Measurements from ENCODE around the gene EIF2B2. TPM values are rescaled to one million over a fixed set of nuclear protein-coding genes. Genes with fewer than 3 reads are reported as not detected.

EIF2B2 gene
- total RNA-seq, 1 experiment from 2014 or later, result 50.5 TPM

DNA sequence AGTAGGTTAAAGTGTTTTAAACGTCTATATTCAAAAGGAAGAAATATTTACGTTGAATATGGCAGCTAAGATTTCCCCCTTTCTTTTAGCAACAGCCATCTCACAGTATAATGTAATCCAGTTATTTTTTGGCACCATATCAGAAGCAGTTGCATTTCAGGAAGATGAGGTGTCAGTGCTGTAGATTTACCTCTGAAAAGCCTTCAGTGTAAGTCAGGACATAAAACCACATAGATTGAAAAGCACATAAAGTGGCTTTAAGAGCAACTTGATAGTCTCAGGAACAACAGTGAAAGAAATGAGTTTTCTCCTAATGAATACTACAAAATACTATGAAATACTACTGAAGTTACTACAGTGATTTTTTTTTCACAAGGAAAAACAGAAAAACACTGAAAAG lies 41.6 kb downstream of the EIF2B2 start (continued):
- TF ChIP-seq TP53 (CRISPR knock-in tag; IDR thresholded peaks at IDR 0.05), result no peak

DNA sequence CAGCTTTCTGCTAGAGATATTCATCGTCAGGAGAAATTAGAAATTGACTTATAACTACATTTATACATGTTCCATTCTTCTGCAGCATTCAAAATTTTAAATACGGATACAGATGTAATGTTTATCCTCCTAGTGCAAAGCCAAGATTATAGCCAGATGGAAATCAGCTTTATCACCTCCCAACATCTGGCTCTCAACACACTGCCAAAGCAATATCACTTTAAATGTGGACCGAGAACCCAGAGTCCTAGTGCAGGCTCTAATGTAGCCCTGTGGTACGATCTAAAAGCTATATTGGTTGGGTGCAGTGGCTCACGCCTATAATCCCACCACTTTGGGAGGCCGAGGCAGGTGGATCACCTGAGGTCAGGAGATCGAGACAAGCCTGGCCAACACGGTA lies 42.0 kb downstream of the EIF2B2 start:
- TF ChIP-seq, protein P1, sequence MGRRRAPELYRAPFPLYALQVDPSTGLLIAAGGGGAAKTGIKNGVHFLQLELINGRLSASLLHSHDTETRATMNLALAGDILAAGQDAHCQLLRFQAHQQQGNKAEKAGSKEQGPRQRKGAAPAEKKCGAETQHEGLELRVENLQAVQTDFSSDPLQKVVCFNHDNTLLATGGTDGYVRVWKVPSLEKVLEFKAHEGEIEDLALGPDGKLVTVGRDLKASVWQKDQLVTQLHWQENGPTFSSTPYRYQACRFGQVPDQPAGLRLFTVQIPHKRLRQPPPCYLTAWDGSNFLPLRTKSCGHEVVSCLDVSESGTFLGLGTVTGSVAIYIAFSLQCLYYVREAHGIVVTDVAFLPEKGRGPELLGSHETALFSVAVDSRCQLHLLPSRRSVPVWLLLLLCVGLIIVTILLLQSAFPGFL (CRISPR knock-in tag; IDR thresholded peaks at IDR 0.05; ENCODE audit: borderline replicate concordance), result no peak
- TF ChIP-seq TCF7 (CRISPR knock-in tag; IDR thresholded peaks at IDR 0.05; ENCODE audit: low read depth) (no peak), OVOL2 (CRISPR knock-in tag; IDR thresholded peaks at IDR 0.05; ENCODE audit: borderline replicate concordance) (no peak), ZNF396 (CRISPR knock-in tag; IDR thresholded peaks at IDR 0.05; ENCODE audit: borderline replicate concordance) (no peak), SP1 (CRISPR knock-in tag; conservative IDR thresholded peaks at IDR 0.05) (no peak), ZNF416 (CRISPR knock-in tag; IDR thresholded peaks at IDR 0.05) (no peak)
- Mint-ChIP-seq H3K36me3 (peaks cover 19% of the 10 kb centered on the region), H3K27ac (no peak overlapping the region), H3K9me3 (no peaks in the 10 kb centered on the region), H3K27me3 (ENCODE audit: low read depth) (no peaks in the 10 kb centered on the region), H3K4me1 (no peaks in the 10 kb centered on the region; the same call in 1 of the 2 replicates), H3K4me3 (no peak overlapping the region)
- CTCF ChIA-PET, result interaction anchor here (0.7 kb wide), 1 partner anchor 184 kb away, joined by 3 read pairs; no protein-coding TSS in a partner anchor
- DNase-seq (ENCODE audit: low spot score) (no peak), ATAC-seq (no peak)
- POLR2A ChIA-PET, result no interaction called here

- CTCF ChIA-PET, result interaction anchor here (1.1 to 1.4 kb wide), 2 partner anchors 101 to 185 kb away, joined by 4 to 5 read pairs; no protein-coding TSS in a partner anchor
- H3K27ac Mint-ChIP-seq, result 0 out of 2 replicates have a peak overlapping the region, but pooled peaks have one; percentile 16
- H3K9me3 Mint-ChIP-seq, result no peaks in the 10 kb centered on the region
- H3K4me1 Mint-ChIP-seq, result peaks cover 4% of the 10 kb centered on the region; the same call in 1 of the 2 replicates
- DNase-seq (ENCODE audit: low spot score), result no peak
- no peak for ATAC-seq
- peaks cover 15% of the 10 kb centered on the region for H3K36me3 Mint-ChIP-seq
- TF ChIP-seq ZNF416 (CRISPR knock-in tag; IDR thresholded peaks at IDR 0.05) (no peak), ATF6 (CRISPR knock-in tag; IDR thresholded peaks at IDR 0.05) (no peak), GTF2I (CRISPR knock-in tag; conservative IDR thresholded peaks at IDR 0.05) (no peak), ARID4B (CRISPR knock-in tag; IDR thresholded peaks at IDR 0.05; ENCODE audit: borderline replicate concordance) (no peak), NR1H2 (CRISPR knock-in tag; IDR thresholded peaks at IDR 0.05) (no peak)
- POLR2A ChIA-PET, result interaction anchor here (0.7 kb wide), 1 partner anchor 443 kb away, joined by 4 read pairs; no protein-coding TSS in a partner anchor
- H3K27me3 Mint-ChIP-seq (ENCODE audit: low read depth), result no peaks in the 10 kb centered on the region
- no peak overlapping the region for H3K4me3 Mint-ChIP-seq
These were observed 43.6 kb downstream of the EIF2B2 start for GRCh38 chr14:75046275-75046674.

GRCh38 chr14:75046899-75047298 lies 44.2 kb downstream of the EIF2B2 start:
- ATAC-seq, result no peak
- peaks cover 8% of the 10 kb centered on the region; the same call in 1 of the 2 replicates for H3K4me1 Mint-ChIP-seq

More at GRCh38 chr14:75046899-75047298, 44.2 kb downstream of the EIF2B2 start:
- POLR2A ChIA-PET, result no interaction called here
- no peak overlapping the region for H3K27ac Mint-ChIP-seq
- H3K9me3 Mint-ChIP-seq, result no peaks in the 10 kb centered on the region
- peaks cover 13% of the 10 kb centered on the region for H3K36me3 Mint-ChIP-seq
- DNase-seq (ENCODE audit: low spot score), result no peak
- no peak overlapping the region for H3K4me3 Mint-ChIP-seq
- no peaks in the 10 kb centered on the region for H3K27me3 Mint-ChIP-seq (ENCODE audit: low read depth)
- TF ChIP-seq RORB (CRISPR knock-in tag; IDR thresholded peaks at IDR 0.05), result no peak
- CTCF ChIA-PET, result interaction anchor here (1.4 kb wide), 1 partner anchor 102 kb away, joined by 5 read pairs; no protein-coding TSS in a partner anchor

Measured in WTC11 (cell line).